WTC11 (cell line): ENCODE measurements around the gene STK35. TPM values are rescaled to one million over a fixed set of nuclear protein-coding genes. Genes with fewer than 3 reads are reported as not detected.
A peak's percentile ranks its signal among the peaks of the same experiment; 100 is the strongest.

Source experiments
- ATAC-seq: fragments of 200-7000 bp; cut with Tn5 transposase; 2 replicates; pipeline ENCODE4 v1.10.0; 2021; ENCODE audit warnings: mild to moderate bottlenecking, moderate library complexity
- CTCF ChIA-PET: fragments of 300-600 bp; sonication (Branson Sonifier 250); formaldehyde crosslinking; loops from one replicate; lab custom pipeline; 2021; ENCODE audit warnings: antibody characterized with exemption; lab: Charles Lee
- POLR2A ChIA-PET: fragments of 350-600 bp; sonication (Branson Sonifier 250); formaldehyde crosslinking; loops from one replicate; lab custom pipeline; 2021; ENCODE audit warnings: antibody characterized with exemption; lab: Charles Lee
- DNase-seq: peaks from one replicate; pipeline ENCODE4 v3.0.0; 2021; ENCODE audit warnings: low spot score
- H3K27ac Mint-ChIP-seq: 2 replicates; pipeline ENCODE4 v1.8.0; 2021; ENCODE audit warnings: mixed read lengths
- H3K27me3 Mint-ChIP-seq: 2 replicates; pipeline ENCODE4 v1.8.0; 2021; ENCODE audit warnings: low read depth, mild to moderate bottlenecking, moderate library complexity, mixed read lengths
- H3K36me3 Mint-ChIP-seq: 2 replicates; pipeline ENCODE4 v1.8.0; 2021; ENCODE audit warnings: mixed read lengths
- H3K4me1 Mint-ChIP-seq: 2 replicates; pipeline ENCODE4 v1.8.0; 2022; ENCODE audit warnings: mixed read lengths
- H3K4me3 Mint-ChIP-seq: 2 replicates; pipeline ENCODE4 v1.8.0; 2021; ENCODE audit warnings: mild to moderate bottlenecking, moderate library complexity, mixed read lengths
- H3K9me3 Mint-ChIP-seq: 2 replicates; pipeline ENCODE4 v1.8.0; 2021; ENCODE audit warnings: mixed read lengths
- ATF1 ChIP-seq: sonication (generic); formaldehyde crosslinking; IDR thresholded peaks from 2 replicates; pipeline ENCODE4 v1.8.1; 2023; ENCODE audit warnings: mild to moderate bottlenecking, moderate library complexity, missing genetic modification reagents
- CBFB ChIP-seq: sonication (generic); formaldehyde crosslinking; IDR thresholded peaks from 2 replicates; pipeline ENCODE4 v1.8.1; 2022; ENCODE audit warnings: mild to moderate bottlenecking, low read depth, missing genetic modification reagents
- EMX1 ChIP-seq: fragments of 250-450 bp; sonication (Bioruptor Pico); IDR thresholded peaks from 2 replicates; pipeline ENCODE4 v1.8.0; 2021; ENCODE audit warnings: mild to moderate bottlenecking
- GABPB1 ChIP-seq: sonication (generic); formaldehyde crosslinking; IDR thresholded peaks from 2 replicates; pipeline ENCODE4 v1.8.1; 2023; ENCODE audit warnings: mild to moderate bottlenecking, missing genetic modification reagents
- HMGA2 ChIP-seq: fragments of 250-450 bp; sonication (Bioruptor Pico); IDR thresholded peaks from 2 replicates; pipeline ENCODE4 v1.4.0; 2021; ENCODE audit warnings: mild to moderate bottlenecking, moderate library complexity
- IRF2 ChIP-seq: sonication (generic); formaldehyde crosslinking; IDR thresholded peaks from 2 replicates; pipeline ENCODE4 v1.8.0; 2022; ENCODE audit warnings: low read depth, missing genetic modification reagents, borderline replicate concordance
- MXD4 ChIP-seq: fragments of 250-450 bp; sonication (Bioruptor Pico); IDR thresholded peaks from 2 replicates; pipeline ENCODE4 v1.8.0; 2021; ENCODE audit warnings: mild to moderate bottlenecking, moderate library complexity, borderline replicate concordance
- NFE2L1 ChIP-seq: sonication (generic); formaldehyde crosslinking; IDR thresholded peaks from 2 replicates; pipeline ENCODE4 v1.8.1; 2023; ENCODE audit warnings: missing genetic modification reagents
- NR3C1 ChIP-seq: sonication (generic); formaldehyde crosslinking; conservative IDR thresholded peaks from 2 replicates; pipeline ENCODE4 v1.8.1; 2023; ENCODE audit warnings: low read depth, mild to moderate bottlenecking, missing genetic modification reagents
- RORB ChIP-seq: fragments of 250-450 bp; sonication (Bioruptor Pico); IDR thresholded peaks from 2 replicates; pipeline ENCODE4 v1.9.0; 2021; ENCODE audit warnings: mild to moderate bottlenecking
- SMAD3 ChIP-seq: sonication (generic); formaldehyde crosslinking; IDR thresholded peaks from 2 replicates; pipeline ENCODE4 v1.8.0; 2022; ENCODE audit warnings: missing genetic modification reagents, mild to moderate bottlenecking, borderline replicate concordance
- SOX15 ChIP-seq: fragments of 250-450 bp; sonication (Bioruptor Pico); IDR thresholded peaks from 2 replicates; pipeline ENCODE4 v1.9.0; 2021; ENCODE audit warnings: mild to moderate bottlenecking
- TEAD1 ChIP-seq: sonication (generic); formaldehyde crosslinking; IDR thresholded peaks from 2 replicates; pipeline ENCODE4 v1.8.0; 2022; ENCODE audit warnings: mild to moderate bottlenecking, missing genetic modification reagents
- TP53 ChIP-seq: sonication (generic); formaldehyde crosslinking; IDR thresholded peaks from 2 replicates; pipeline ENCODE4 v1.8.1; 2023; ENCODE audit warnings: mild to moderate bottlenecking, missing genetic modification reagents
- ZNF121 ChIP-seq: sonication (generic); formaldehyde crosslinking; IDR thresholded peaks from 2 replicates; pipeline ENCODE4 v1.8.0; 2023; ENCODE audit warnings: missing genetic modification reagents
- ZNF396 ChIP-seq: fragments of 250-450 bp; sonication (Bioruptor Pico); IDR thresholded peaks from 2 replicates; pipeline ENCODE4 v1.8.0; 2021; ENCODE audit warnings: mild to moderate bottlenecking, moderate library complexity, borderline replicate concordance
- ZNF416 ChIP-seq: fragments of 250-450 bp; sonication (Bioruptor Pico); IDR thresholded peaks from 2 replicates; pipeline ENCODE4 v1.9.0; 2021; ENCODE audit warnings: mild to moderate bottlenecking, inconsistent platforms
- total RNA-seq: library from RNA; stranded (reverse); gene quantifications from 3 replicates; pipeline ENCODE4 v1.2.3, GENCODE V29; 2021
- TF ChIP-seq, protein P1 (sequence below): sonication (generic); formaldehyde crosslinking; IDR thresholded peaks from 2 replicates; pipeline ENCODE4 v1.8.0; 2022; ENCODE audit warnings: mild to moderate bottlenecking, missing genetic modification reagents
- TF ChIP-seq, protein P2 (sequence below): sonication (generic); formaldehyde crosslinking; IDR thresholded peaks from 2 replicates; pipeline ENCODE4 v1.8.0; 2022; ENCODE audit warnings: mild to moderate bottlenecking, missing genetic modification reagents
- TF ChIP-seq, protein P3 (sequence below): sonication (generic); formaldehyde crosslinking; IDR thresholded peaks from 2 replicates; pipeline ENCODE4 v1.8.0; 2022; ENCODE audit warnings: missing genetic modification reagents
- TF ChIP-seq, protein P4 (sequence below): sonication (generic); formaldehyde crosslinking; IDR thresholded peaks from 2 replicates; pipeline ENCODE4 v1.8.1; 2022; ENCODE audit warnings: low read depth, missing genetic modification reagents, borderline replicate concordance
- TF ChIP-seq, protein P5 (sequence below): sonication (generic); formaldehyde crosslinking; IDR thresholded peaks from 2 replicates; pipeline ENCODE4 v1.8.1; 2023; ENCODE audit warnings: mild to moderate bottlenecking, missing genetic modification reagents

The STK35 gene
- total RNA-seq, 1 experiment from 2014 or later = 37.2 TPM

DNA sequence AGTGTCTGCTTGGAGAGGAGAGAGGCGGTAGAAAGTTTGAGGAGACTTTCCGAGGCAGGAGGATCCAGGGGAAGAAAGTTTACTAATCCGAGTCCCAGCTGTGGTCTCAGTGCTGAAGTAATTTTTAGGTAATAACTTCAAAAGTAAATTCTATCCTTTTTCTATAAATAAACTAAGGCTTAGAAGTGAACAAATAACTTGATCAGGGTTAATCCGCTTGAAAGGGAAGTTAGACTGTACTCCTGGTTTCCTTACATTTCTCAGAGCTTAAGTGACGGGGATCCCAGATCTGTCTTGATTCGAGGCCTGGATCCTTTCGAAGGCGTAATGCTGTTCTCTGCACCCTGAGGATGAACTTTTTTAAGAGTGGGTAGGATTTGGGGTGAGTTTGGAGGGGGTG lies 2.6 kb downstream of the STK35 start:
- no peak for DNase-seq
- H3K4me1 Mint-ChIP-seq = peaks cover 43% of the 10 kb centered on the region
- peak overlapping the region; percentile 80 for H3K4me3 Mint-ChIP-seq
- TF ChIP-seq SOX15 (CRISPR knock-in tag) (no peak), ZNF396 (CRISPR knock-in tag) (no peak), ZNF121 (CRISPR knock-in tag) (no peak), TP53 (CRISPR knock-in tag) (no peak), NR3C1 (no peak), EMX1 (no peak)
- TF ChIP-seq, protein P1, sequence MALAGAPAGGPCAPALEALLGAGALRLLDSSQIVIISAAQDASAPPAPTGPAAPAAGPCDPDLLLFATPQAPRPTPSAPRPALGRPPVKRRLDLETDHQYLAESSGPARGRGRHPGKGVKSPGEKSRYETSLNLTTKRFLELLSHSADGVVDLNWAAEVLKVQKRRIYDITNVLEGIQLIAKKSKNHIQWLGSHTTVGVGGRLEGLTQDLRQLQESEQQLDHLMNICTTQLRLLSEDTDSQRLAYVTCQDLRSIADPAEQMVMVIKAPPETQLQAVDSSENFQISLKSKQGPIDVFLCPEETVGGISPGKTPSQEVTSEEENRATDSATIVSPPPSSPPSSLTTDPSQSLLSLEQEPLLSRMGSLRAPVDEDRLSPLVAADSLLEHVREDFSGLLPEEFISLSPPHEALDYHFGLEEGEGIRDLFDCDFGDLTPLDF (CRISPR knock-in tag) = no peak
- TF ChIP-seq, protein P2, sequence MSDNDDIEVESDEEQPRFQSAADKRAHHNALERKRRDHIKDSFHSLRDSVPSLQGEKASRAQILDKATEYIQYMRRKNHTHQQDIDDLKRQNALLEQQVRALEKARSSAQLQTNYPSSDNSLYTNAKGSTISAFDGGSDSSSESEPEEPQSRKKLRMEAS (CRISPR knock-in tag) = no peak
- ChIA-PET CTCF (interaction anchor here (3.3 to 4.6 kb wide), 2 partner anchors 11 to 68 kb away, joined by 21 read pairs; no protein-coding TSS in a partner anchor), POLR2A (no interaction called here)
- H3K36me3 Mint-ChIP-seq = peaks cover 18% of the 10 kb centered on the region
- H3K9me3 Mint-ChIP-seq = no peaks in the 10 kb centered on the region
- ATAC-seq = no peak
- no peak overlapping the region for H3K27ac Mint-ChIP-seq
- H3K27me3 Mint-ChIP-seq = no peaks in the 10 kb centered on the region

DNA sequence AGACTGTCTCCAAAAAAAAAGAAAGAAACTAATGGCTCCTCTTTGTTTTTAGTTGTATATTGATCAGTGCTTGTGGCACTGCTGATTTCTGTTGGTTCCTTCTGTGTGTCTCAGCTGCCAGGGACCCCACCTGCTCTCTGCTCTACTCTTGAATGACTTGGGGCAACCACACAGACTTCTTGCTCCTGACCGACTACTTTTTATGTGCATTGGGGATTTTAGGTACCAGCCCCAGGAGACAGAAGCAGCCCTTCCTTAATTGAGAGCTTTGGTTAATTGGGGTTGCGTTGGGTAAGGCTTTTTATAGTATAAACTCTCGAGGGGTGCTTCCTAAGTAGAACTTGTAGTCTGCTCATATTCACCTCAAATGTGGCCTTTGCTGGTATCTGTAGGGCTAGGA lies 6.9 kb downstream of the STK35 start:
- no peak overlapping the region for H3K4me3 Mint-ChIP-seq
- CTCF ChIA-PET = no interaction called here
- no peak for TF ChIP-seq ZNF416
- TF ChIP-seq ATF1 (CRISPR knock-in tag) = no peak
- TF ChIP-seq TEAD1 (CRISPR knock-in tag) = no peak
- TF ChIP-seq MXD4 = no peak
- TF ChIP-seq, protein P2 (CRISPR knock-in tag) = no peak
- no peak for TF ChIP-seq HMGA2 (CRISPR knock-in tag)
- no peak for TF ChIP-seq GABPB1 (CRISPR knock-in tag)
- no peak for TF ChIP-seq SMAD3 (CRISPR knock-in tag)
- no peak for TF ChIP-seq IRF2 (CRISPR knock-in tag)
- no peak for TF ChIP-seq CBFB
- TF ChIP-seq NFE2L1 (CRISPR knock-in tag) = no peak
- TF ChIP-seq, protein P3, sequence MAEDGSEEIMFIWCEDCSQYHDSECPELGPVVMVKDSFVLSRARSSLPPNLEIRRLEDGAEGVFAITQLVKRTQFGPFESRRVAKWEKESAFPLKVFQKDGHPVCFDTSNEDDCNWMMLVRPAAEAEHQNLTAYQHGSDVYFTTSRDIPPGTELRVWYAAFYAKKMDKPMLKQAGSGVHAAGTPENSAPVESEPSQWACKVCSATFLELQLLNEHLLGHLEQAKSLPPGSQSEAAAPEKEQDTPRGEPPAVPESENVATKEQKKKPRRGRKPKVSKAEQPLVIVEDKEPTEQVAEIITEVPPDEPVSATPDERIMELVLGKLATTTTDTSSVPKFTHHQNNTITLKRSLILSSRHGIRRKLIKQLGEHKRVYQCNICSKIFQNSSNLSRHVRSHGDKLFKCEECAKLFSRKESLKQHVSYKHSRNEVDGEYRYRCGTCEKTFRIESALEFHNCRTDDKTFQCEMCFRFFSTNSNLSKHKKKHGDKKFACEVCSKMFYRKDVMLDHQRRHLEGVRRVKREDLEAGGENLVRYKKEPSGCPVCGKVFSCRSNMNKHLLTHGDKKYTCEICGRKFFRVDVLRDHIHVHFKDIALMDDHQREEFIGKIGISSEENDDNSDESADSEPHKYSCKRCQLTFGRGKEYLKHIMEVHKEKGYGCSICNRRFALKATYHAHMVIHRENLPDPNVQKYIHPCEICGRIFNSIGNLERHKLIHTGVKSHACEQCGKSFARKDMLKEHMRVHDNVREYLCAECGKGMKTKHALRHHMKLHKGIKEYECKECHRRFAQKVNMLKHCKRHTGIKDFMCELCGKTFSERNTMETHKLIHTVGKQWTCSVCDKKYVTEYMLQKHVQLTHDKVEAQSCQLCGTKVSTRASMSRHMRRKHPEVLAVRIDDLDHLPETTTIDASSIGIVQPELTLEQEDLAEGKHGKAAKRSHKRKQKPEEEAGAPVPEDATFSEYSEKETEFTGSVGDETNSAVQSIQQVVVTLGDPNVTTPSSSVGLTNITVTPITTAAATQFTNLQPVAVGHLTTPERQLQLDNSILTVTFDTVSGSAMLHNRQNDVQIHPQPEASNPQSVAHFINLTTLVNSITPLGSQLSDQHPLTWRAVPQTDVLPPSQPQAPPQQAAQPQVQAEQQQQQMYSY (CRISPR knock-in tag) = no peak
- TF ChIP-seq, protein P4, sequence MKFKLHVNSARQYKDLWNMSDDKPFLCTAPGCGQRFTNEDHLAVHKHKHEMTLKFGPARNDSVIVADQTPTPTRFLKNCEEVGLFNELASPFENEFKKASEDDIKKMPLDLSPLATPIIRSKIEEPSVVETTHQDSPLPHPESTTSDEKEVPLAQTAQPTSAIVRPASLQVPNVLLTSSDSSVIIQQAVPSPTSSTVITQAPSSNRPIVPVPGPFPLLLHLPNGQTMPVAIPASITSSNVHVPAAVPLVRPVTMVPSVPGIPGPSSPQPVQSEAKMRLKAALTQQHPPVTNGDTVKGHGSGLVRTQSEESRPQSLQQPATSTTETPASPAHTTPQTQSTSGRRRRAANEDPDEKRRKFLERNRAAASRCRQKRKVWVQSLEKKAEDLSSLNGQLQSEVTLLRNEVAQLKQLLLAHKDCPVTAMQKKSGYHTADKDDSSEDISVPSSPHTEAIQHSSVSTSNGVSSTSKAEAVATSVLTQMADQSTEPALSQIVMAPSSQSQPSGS (CRISPR knock-in tag) = no peak
- TF ChIP-seq RORB (CRISPR knock-in tag) = no peak
- TF ChIP-seq, protein P5, sequence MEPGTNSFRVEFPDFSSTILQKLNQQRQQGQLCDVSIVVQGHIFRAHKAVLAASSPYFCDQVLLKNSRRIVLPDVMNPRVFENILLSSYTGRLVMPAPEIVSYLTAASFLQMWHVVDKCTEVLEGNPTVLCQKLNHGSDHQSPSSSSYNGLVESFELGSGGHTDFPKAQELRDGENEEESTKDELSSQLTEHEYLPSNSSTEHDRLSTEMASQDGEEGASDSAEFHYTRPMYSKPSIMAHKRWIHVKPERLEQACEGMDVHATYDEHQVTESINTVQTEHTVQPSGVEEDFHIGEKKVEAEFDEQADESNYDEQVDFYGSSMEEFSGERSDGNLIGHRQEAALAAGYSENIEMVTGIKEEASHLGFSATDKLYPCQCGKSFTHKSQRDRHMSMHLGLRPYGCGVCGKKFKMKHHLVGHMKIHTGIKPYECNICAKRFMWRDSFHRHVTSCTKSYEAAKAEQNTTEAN (CRISPR knock-in tag) = no peak
- TF ChIP-seq, protein P1 (CRISPR knock-in tag) = no peak

More for the DNA sequence above, 6.9 kb downstream of the STK35 start:
- POLR2A ChIA-PET = no interaction called here
- Mint-ChIP-seq H3K4me1 (peaks cover 31% of the 10 kb centered on the region), H3K36me3 (peaks cover 21% of the 10 kb centered on the region), H3K27me3 (no peaks in the 10 kb centered on the region), H3K9me3 (no peaks in the 10 kb centered on the region), H3K27ac (no peak overlapping the region)
- no peak for ATAC-seq
- no peak for DNase-seq
